Activated CD4-positive, CD25-positive, alpha-beta regulatory T cell treated with anti-CD3 and anti-CD28 coated beads, Interleukin-2, amount 50 U/mL, for 24 hours (primary cell): ENCODE data around the gene CADPS2.
"Not testable (repeated sequence)": the region's sequence is repeated elsewhere in the genome, so short reads cannot be mapped to it uniquely, and the experiment has no call there.

Experiments
- ATAC-seq, 2 donors: fragments of 150-1000 bp; cut with Tn5 transposase; one replicate each; pipeline ENCODE4 v1.10.0; 2021; ENCODE audit warnings: mild to moderate bottlenecking in 1 of 2, moderate library complexity in 1 of 2

CADPS2 gene

DNA sequence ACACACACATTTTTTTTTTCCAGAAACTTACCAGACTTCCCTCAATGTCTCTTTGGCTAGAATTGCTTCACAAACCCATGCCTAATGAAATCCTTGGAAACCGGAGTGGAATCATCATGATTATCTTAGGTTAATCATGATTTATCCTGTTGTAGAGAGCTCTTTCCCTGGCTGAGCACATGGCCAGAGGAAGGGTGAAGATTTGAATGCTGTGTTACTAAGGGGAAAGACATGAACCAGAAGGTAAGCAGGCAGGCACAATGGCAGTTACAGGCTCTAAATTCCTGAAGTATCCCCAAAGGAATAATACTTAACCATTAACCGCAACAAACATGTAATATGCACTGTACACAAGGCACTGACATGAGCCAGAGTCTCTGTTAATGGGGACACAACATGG is 179.4 kb downstream of the CADPS2 start:
- ATAC-seq: no peak

DNA sequence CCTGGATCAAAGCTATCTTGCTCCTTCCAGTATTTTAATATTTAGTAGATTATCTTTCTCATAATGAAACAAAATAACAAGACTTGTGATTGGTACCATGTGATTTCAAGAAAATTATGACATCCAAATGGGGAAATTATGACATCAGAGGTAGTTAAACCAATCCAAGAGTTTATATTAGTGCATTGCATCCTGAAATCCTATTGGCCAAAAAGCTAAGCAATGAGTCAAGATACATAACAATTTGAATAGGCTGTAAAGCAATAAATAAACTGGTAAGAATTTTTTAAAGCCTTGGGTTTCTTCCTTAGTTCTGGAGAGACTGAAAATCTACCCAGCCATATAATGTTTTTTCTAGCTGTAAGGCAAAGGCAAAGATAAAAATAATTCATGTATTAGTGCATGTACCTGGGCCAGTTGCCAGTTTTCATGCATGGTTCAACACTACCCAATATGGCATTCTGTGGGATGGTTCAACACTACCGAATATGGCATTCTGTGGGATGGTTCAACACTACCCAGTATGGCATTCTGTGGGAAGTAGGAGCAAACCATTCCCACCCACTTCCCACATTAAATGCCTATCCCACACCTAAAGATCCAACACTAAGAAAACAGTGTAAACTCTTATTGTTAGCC is 183.3 kb downstream of the CADPS2 start, which contains the start of gene RNF148:
RNF148 (minus strand) TSS at position 51 of the 639 bp plus-strand sequence. CDS start 172 bp downstream, outside the sequence.
- no peak for ATAC-seq

DNA sequence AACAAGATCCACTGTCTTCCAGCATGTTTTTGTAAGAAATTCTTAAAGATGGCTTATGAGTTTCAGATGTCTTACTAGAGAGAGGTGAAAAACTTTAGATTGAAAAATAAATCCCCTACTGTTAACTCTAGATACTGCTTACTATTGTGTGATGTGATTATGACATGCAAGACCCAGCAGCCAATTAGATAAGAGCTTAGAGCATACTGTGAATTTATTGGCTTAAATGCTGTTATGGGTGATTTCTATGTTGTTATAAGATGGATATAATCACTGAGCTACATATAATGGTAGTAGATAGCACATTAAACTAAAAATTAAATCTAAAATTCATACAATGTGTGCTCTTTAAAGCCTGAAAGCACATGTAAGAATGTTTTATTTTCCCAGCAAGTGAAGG is 187.2 kb downstream of the CADPS2 start, which contains the start of gene RNF133:
RNF133 (minus strand) TSS at position 101 of the 400 bp plus-strand sequence. CDS start 199 bp downstream, outside the sequence.
- no peak for ATAC-seq

DNA sequence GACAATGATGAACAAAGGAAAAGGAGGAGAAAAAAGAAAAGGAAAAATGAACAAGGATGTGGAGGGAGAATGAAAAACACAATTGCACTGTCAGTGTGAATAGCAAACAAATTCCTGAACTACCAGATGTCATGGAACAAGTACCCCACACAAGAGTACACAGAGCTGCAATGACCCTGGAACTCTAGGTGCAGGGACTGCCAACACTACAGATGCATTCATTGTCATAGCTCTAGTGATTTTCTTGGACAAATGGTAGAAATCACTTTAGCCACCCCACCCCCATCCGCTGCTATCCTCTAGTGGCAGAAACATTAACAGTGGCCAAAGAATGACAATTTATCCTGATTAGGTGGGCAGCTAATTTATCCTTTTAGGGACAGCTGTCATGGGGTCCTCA is 190.4 kb downstream of the CADPS2 start:
- ATAC-seq: no peak

DNA sequence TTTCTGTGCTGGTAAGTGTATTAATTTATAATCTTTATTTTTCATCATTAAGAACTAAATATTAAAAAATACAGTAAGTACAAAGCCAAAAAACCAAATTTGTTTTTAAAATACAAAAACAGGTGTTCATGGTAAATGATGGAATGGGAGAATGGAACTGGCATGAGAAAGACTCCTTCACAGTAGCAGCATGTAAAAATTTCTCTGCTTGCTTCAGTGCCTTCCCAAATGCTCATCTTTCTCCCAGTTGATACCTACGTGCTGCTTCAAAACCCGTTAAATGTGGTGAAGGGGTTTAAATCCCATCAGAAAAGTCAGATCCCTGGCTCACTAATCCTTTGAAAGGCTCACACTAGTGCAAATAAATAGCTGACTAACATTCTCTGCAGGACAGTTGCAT is 191.6 kb downstream of the CADPS2 start:
- no peak for ATAC-seq

DNA sequence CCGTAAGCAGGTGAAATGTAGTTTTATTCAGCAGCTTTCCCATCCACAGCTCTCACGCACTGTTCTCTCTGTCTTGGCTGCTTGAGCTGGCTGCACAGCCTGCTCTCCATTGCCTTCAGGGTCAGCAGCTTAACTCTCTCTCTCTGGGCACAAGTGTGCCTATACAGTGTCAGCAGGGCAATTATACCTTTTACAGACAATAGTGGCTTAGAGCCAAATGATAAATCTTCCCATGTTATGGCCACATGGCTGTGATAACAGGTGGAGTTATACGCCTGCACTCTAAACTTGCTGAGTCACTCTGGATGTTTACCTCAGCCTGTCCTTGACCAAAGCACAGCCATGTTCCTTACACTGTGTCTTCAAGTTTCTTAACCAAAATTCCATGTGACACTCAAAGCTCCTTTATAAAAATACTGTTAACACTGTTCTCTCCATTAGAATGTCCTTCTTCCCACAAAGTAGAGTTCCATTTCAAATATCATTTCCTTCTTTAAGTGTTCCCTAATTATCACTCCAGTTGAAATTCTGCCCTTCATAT is 193.4 kb downstream of the CADPS2 start:
- no peak for ATAC-seq

DNA sequence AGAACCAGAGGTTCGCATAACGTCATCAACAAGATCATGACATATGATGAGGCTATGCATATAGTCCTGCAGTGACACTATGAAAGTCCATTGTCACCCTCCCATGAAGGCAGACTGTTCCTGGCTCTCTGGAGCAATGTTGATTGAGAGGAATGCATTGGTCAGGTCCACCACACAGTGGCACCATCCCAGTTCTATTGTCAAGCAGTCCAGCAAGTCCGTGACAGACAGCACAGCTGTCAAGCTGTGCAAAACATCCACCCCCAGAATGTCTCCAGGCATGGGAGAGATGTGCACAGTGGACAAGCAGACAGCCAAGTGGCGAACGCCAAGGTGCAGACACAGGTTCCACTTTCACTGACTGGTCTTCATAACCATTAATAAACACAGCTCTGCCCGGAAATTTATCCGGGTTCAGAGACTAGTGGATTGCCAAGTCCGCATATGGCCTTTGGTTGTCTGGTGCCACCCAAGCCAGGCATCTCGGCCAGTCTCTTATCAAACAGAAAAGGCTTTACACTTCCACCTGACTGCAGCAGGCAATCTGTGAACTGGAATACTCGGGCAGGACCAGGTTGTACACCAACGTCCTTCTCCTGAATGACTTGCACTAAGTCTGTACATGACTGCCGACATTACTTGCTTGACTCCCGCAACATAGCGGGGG is 194.6 kb downstream of the CADPS2 start:
- no peak for ATAC-seq

DNA sequence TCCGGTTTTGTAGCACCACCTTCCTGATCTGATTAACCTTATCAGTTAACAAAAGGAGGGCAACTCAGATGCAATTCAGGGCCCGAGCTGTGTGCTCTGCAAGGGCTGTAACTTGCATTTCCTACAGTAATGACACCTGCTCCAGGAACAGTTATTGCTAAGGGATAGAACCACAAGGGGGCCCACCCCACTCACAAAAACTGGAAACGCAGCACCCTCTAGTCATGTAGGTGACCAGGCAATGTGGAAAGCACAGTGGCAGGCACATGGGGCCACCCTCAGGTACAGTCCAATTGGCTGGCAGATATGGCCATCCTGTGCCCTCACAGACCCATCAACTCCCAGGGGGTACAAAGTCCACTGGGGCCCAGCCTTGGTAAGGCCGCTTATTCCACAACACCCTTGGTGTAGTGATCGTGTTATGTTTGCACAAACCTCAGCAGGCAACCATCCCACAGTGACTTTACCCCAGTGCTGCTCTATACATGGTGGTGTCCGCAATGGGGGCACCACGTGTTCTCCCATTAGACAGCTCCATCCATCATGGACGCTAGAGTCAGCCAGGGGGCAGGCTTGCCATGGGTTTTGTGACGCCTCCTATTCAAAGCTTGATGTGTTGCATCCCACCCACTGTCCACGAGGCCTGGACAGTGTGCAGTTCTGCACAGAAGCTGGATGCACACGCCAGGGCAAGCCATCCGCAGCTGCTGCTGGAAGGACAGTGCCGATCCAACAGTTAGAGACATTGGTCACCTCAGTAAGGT is 196.7 kb downstream of the CADPS2 start:
- ATAC-seq: no peak

DNA sequence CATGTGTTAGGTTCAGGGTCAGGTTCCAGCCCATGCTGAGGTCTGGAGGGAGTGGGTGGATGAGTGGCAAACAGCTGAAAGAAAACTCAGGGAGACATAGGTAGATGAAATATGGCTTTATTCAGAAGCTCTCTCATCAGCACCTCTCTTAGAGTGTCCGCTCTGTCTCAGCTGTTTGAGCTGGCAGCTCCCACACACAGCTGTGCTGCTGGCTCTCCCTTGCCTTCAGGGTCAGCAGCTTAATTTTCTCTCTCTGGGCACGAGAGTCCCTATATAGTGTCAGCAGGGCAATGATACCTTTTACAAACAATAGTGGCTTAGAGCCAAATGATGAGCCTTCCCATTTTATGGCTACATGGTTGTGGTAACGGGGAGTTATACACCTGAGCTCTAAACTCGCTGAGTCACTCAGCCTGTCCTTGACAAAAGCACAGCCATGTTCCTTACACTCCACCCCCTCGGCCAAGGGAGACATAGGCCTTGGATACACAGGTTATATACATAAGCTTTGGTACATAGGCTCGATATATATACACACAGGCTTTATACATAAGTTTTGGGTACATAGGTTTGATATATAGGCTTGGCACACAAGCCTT is 197.8 kb downstream of the CADPS2 start:
- ATAC-seq: no peak

DNA sequence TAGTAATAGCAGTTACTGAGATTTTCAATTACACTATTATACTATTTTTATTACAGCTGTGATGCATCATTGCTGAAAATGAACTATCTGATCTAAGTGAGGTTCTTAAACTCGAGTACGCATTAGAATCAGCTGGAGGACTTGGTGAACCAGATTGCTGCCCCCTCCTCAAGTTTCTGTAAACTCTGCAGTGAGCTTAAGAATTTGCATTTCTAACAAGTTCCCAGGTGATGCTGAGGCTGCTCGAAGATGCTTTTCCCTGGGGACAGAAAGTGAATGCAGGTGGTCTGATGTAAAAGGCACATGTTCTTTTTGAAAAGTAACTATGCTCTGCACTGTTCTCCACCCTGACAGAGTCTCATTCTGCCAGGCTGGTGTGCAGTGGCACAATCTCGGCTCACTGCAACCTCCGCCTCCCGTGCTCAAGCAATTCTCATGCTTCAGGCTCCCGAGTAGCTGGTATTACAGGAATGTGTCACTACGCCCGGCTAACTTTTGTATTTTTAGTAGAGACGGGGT is 199.8 kb downstream of the CADPS2 start:
- ATAC-seq: no peak

DNA sequence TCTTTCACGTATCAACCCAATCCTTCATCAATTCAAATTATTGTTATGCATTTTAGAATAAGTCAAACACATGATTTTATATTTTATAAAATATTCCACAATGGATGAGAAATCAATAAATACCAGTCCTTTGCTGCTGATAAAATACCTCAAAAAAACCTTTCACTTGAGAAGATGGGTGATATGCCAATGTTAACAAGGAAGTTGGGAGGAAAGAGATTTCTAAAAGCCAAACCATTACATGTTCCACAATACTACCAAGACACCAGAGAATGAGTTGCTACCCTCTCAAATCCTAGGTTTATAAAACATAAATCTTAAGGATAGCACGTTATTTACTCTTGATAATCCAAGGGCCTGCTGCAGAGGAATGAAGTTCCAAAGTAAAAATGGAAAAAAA is 201.8 kb downstream of the CADPS2 start:
- ATAC-seq: no peak

DNA sequence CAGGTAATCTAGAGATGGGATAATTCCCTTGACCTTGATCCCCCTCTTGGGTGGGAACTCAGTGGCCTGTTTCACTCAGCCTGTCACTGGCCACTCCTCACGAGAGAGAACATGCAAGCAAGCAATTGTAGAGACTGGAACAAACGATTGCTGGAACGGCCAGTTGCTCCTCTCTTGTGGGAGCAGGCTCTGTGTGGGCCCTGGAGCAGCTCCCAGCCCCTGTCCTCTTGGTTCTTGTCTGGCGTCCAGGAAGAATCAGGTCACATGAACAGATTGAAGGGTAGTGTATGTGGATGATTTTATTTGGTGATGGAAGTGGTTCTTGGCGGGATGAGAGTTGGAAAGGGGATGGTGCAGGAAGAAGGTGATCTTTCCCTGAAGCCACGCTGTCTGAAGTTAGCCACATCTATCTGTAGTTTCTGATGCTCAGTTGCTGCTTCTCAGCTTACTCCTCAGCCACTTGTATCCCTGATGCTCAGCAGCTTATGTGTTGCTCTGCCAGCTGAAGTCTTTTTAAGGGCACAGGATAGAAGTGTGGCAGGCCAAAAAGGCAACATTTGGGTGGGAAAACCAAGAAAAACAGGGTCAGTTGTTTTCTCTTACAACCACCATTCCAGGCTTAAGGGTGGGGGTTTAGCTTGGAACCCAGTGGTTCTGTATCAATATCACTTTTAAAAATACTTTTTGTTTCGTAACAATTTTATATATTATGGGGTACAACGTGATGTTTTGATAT is 203.3 kb downstream of the CADPS2 start:
- ATAC-seq: no peak

DNA sequence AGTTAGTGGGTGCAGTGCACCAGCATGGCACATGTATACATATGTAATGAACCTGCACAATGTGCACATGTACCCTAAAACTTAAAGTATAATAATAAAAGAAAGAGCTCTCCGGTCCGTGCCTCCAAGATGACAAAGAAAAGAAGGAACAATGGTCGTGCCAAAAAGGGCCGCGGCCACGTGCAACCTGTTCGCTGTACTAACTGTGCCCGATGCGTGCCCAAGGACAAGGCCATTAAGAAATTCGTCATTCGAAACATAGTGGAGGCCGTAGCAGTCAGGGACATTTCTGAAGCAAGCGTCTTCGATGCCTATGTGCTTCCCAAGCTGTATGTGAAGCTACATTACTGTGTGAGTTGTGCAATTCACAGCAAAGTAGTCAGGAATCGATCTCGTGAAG is 205.1 kb downstream of the CADPS2 start:
- ATAC-seq: not testable (repeated sequence)

DNA sequence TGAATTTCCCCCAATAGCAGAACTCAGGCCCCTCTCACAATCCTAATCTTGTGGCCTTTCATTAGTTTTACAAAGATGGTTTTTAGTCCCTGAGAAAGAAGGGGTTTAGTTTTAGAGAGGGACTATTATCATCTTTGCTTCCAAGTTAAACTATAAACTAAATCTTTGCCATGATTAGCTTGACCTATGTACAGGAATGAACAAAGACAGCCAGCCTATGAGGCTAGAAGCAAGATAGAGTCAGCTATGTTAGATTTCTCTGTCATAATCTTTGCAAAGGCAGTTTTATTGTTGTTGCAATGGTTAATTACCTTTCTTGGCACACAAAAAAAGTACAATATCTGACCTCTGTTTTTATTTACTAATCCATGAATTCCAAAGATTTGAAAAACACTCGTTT is 206.4 kb downstream of the CADPS2 start:
- ATAC-seq: no peak

DNA sequence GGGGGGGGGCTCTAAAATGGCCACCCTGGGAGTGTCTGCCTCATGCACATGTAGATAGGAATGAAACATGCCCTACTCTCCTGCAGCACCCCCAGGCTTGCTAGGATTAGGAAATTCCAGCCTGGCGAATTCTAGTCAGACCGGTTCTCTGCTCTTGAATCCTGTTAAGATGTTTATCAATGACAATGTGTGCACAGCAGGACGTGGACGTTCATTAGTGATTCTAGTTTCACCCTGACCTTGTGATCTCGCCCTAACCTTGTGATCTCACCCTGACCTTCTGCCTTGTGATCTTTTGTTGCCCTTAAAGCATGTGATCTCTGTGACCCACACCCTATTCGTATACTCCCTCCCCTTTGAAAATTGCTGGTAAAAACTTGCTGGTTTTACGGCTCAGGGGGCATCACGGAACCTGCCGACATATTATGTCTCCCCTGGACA is 207.0 kb downstream of the CADPS2 start:
- ATAC-seq: not testable (repeated sequence)

DNA sequence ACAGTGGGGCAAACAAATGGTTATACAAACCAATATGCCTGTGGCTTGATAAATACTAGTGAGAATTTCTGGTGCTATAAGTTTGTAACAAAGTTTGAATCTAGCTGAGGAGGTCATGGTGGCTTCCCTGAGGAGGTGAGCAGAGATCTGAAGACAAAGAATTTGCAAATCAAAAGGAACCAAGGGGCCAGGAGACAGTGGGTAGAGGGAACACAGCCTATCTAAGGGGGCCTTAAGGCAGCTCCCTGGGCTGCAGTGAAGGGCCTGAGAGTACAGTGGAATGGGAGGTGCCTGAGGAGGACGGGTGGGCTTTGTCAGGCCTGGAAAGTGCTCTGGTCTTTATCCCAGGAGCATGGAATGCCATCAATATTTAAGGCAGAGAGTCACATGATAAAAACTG is 209.1 kb downstream of the CADPS2 start:
- no peak for ATAC-seq

DNA sequence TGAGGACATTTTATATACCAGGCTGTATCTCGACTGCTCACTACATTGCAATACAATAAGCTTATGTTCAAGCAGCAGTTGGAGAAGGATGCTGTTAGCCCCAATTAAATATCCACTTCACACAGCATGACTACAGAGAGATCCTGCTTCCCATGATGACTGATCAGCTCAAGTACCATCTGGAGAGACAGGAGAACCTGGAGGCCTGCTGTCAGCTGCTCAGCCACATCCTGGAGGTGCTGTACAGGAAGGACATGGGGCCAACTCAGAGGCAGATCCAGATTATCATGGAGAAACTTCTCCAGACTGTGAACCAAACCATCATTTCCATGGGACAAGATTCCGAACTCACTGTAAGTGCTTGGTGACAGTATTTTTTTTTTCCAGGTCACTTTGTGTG is 209.8 kb downstream of the CADPS2 start:
- ATAC-seq: no peak

DNA sequence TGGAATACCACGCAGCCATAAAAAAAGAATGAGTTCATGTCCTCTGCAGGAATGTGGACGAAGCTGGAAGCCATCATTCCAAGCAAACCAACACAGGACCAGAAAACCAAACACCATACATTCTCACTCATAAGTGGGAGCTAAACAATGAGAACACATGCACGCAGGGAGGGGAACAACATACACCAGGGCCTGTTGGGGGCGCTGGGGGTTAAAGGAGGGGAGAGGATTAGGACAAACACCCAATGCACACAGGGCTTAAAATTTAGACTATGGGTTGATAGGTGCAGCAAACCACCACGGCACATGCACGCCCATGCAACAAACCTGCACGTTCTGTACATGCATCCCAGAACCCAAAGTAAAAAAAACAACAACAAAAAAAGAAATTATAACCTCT is 210.6 kb downstream of the CADPS2 start:
- ATAC-seq: no peak

DNA sequence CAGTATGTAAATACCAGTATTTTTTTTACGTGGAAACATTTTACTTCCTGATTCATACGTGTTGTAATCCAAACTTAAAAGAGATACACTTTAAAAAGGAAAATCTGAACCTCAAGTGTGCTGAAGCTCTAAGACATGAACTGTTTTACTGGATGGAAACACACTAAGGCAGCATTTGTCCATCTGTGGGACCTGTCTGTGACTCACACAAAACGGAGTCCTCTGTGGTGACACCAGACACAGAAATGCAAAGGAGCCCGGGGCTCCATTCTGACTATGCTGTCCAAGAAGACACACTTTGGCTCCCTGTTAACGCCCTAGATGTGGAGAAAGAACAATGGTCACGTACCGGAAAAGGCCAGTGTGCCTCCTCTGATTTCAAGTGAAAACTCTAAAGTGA is 211.2 kb downstream of the CADPS2 start:
- no peak for ATAC-seq

DNA sequence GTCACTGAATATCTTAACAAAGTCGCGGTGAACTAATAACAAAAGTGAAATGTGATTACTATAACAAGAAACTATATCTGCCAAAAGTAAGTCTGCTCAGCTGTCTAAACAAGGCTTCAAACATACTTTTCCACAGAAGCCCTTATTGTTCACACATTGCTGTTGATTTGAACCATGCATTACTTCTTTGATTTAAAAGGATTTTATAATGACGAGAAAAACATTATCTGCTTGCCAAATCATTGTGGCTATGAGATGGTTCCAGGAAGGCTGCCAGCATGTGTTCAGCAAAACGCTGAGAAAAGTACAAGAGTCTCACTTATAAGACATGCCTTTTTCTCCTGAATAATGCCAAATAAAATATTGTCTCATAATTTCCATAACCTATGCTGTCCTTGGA is 211.8 kb downstream of the CADPS2 start:
- ATAC-seq: no peak

DNA sequence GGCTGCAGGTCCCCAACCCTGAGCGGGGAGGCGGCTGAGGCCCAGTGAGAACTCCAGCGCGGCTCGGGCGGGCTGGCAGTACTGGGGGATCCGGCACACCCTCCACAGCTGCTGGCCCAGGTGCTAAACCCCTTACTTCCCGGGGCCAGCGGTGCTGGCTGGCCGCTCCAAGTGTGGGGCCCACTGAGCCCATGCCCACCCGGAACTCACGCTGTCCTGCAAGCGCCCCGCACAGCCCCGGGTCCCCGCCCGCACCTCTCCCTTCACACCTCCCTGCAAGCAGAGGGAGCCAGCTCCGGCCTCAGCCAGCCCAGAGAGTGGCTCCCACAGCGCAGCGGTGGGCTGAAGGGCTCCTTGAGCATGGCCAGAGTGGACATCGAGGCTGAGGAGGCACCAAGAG is 212.3 kb downstream of the CADPS2 start:
- no peak for ATAC-seq

DNA sequence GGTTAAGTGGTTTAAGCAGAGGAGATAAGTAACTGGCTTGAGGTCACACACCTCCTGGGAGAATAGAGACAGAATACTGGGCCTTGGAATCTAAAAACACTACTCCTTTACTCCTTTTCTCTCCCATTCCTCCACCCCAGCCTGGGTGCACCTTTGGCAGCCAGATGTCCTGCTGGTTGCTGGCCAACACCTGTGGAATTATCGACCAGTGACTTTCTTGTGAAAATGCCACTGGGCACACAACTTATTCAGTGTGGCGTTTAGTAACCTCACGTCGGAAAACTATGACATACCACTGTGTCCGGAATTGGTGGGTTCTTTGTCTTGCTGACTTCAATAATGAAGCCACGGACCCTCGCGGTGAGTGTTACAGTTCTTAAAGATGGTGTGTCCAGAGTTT is 213.7 kb downstream of the CADPS2 start:
- no peak for ATAC-seq
